HUES64 (cell line): ENCODE data around the gene IFNK.

ENCODE experiments used
- H3K27ac ChIP-seq: 2 replicates; pipeline ENCODE4 v1.7.0; 2013; ENCODE audit warnings: low read depth, low read length, inconsistent platforms
- H3K27me3 ChIP-seq: 2 replicates; pipeline ENCODE4 v1.6.1; 2013; ENCODE audit warnings: mild to moderate bottlenecking, low read length; ENCODE audit not compliant: insufficient read depth
- H3K36me3 ChIP-seq: 2 replicates; pipeline ENCODE4 v1.6.1; 2013; ENCODE audit warnings: mild to moderate bottlenecking, low read length; ENCODE audit not compliant: insufficient read depth
- H3K4me1 ChIP-seq: 2 replicates; pipeline ENCODE4 v1.6.1; 2013; ENCODE audit warnings: mild to moderate bottlenecking, low read length, moderate library complexity; ENCODE audit not compliant: insufficient read depth
- H3K4me3 ChIP-seq: 2 replicates; pipeline ENCODE4 v1.5.1; 2013; ENCODE audit warnings: mild to moderate bottlenecking, low read length, moderate library complexity
- H3K9ac ChIP-seq: 2 replicates; pipeline ENCODE4 v1.6.1; 2013; ENCODE audit warnings: mild to moderate bottlenecking, low read depth, low read length
- H3K9me3 ChIP-seq: 2 replicates; pipeline ENCODE4 v1.6.1; 2013; ENCODE audit warnings: low read depth, low read length; ENCODE audit not compliant: insufficient read depth
- WGBS: fragments of 150-250, 120-280 bp; methylation state at CpG from one replicate; pipeline ENCODE4 v1.1.7; 2013; ENCODE audit warnings: missing lambda C conversion rate; 5-methylcytosine and 5-hydroxymethylcytosine counted together

IFNK gene

DNA sequence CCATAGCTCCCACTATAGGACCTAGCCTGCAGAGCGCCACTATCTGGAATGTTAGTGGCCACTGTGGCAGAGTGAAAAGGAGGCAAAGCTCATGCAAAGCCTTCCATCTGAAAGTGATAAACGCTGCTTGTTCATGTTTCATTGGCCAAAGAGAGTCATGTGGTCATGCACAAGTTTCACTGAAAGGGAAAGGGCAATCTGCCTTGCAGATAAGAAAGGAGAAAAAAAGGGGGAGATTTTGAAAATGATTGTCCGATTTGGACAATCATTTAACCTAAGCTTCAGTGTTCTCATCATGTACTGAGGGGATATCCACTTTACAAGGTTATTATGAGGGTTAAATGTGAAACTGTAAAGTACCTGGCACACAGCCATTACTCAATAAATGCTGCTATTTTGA is 14.6 kb downstream of the IFNK start:
- H3K4me1 ChIP-seq, result peaks cover 10% of the 10 kb centered on the region; the same call in 1 of the 2 replicates
- H3K4me3 ChIP-seq, result no peak overlapping the region
- no peaks in the 10 kb centered on the region for H3K27me3 ChIP-seq
- 91% methylated on average over 3 of the region's 3 CpGs for WGBS
- H3K27ac ChIP-seq, result no peak overlapping the region
- peaks cover 9% of the 10 kb centered on the region for H3K36me3 ChIP-seq
- no peak overlapping the region for H3K9ac ChIP-seq
- no peaks in the 10 kb centered on the region for H3K9me3 ChIP-seq

DNA sequence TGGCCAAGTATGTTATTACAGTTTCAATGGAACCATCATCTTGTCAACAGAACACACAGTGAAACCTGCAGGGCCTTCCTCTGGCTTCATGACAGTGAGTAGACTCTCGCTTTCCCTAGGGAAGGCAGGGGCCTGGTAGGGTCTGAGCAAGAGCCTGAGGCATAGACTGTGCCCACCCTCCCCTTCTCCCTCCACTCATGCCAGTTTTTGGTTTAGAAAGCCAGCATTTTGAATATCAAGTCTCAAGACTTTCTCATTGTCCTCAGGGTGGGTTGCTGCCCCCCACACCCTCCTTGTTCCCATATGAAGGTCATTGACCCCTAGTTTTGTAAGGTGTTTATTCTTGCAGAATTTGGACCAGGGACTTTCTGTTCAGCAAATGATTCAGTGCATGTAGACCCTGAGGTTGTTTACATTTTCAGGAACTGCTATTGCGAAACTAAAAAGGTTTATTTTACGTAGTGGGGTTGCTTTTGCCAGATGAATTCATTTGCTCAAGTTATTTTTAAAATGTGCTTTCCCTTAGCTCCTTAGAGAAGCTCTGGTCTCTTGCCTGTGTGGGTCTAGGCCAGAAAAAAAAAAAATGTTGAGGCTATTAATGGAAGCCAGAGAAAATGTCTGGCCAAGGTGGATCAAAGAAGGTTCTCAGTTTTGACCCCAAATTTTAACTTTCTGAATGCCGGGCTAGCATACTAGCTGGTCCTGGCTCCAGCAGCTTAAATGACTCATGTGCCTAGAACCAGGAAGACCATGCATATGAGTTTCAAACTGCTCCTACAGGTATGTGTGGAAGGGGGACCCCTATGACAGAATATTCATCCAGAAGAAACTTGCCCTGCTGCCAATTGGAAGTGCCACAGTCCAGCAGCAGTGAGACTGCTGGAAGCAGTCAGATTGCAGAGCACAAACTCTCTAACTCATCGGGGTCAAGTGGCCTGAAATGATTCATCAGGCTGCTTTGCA is 15.7 kb downstream of the IFNK start:
- Histone ChIP-seq H3K4me3 (no peak overlapping the region), H3K27ac (no peak overlapping the region), H3K36me3 (peaks cover 18% of the 10 kb centered on the region), H3K9ac (no peak overlapping the region), H3K9me3 (no peaks in the 10 kb centered on the region), H3K27me3 (no peaks in the 10 kb centered on the region), H3K4me1 (peaks cover 10% of the 10 kb centered on the region; the same call in 1 of the 2 replicates)
- WGBS, result 97% methylated on average over 5 of the region's 5 CpGs

DNA sequence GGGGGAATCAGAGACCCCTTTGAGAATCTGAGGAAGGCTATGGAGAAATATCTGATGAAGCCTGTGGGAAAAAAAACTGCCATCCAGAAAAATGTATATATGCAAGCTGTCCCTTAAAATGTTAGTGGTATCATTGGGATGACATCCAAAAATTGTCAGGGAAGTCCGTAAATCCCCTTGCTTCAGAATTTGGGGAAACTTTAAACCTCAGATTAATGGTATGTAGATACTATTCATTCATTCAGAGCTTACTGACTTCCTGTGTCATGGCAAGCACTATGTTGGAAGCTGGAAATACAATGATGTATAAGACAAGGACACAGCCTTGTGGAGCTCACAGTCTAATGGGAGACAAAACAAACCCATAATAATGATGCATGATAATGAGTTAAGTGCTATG is 16.4 kb downstream of the IFNK start:
- H3K4me3 ChIP-seq, result no peak overlapping the region
- peaks cover 10% of the 10 kb centered on the region; the same call in 1 of the 2 replicates for H3K4me1 ChIP-seq
- no peaks in the 10 kb centered on the region for H3K27me3 ChIP-seq
- WGBS, result 100% methylated on average over 1 of the region's 1 CpG
- no peak overlapping the region for H3K9ac ChIP-seq
- peaks cover 26% of the 10 kb centered on the region for H3K36me3 ChIP-seq
- H3K9me3 ChIP-seq, result no peaks in the 10 kb centered on the region
- H3K27ac ChIP-seq, result no peak overlapping the region

DNA sequence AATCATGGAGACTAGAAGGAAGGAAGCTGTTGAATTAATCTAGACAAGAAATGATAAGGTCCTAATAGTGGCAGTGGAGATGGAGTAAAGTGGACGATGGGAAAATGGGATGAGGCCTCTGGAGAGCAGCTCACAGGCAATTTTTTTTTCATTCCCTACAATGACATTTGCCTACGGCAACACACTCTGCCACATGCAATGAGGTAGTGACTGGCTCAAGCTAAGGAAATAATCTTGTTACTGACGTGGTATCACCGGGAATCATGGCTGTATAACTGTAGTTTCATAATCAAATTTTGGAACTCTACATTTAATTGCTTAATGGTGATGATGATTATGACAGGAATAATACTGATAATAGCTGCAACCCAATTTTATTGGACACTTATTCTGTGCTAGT is 17.6 kb downstream of the IFNK start:
- Histone ChIP-seq H3K36me3 (peaks cover 36% of the 10 kb centered on the region), H3K4me1 (0 out of 2 replicates have a peak, but pooled peaks cover 5% of the 10 kb centered on the region), H3K4me3 (no peak overlapping the region), H3K27me3 (no peaks in the 10 kb centered on the region), H3K27ac (no peak overlapping the region), H3K9ac (no peak overlapping the region), H3K9me3 (no peaks in the 10 kb centered on the region)
- WGBS, result 90% methylated on average over 4 of the region's 4 CpGs

DNA sequence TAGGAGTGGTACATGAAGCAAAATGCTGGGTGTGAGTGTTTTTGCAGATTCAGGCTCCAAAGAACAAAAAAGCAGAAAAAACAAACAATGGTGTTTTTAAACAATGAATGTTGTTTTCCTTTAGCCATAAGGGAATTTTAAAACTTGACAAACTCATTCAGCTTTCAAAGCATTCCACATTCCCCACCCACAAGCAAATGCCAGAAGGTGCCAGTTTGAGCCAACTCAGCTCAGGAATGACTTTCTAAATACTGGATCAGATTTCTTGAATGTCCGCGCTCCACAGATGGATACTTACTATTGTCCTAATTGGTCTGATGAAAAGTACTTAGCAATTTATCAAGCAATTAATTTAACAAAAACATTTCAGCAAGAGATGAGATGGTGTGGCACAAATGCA is 18.4 kb downstream of the IFNK start:
- Histone ChIP-seq H3K27me3 (no peaks in the 10 kb centered on the region), H3K36me3 (peaks cover 44% of the 10 kb centered on the region), H3K9me3 (no peaks in the 10 kb centered on the region), H3K4me1 (0 out of 2 replicates have a peak, but pooled peaks cover 2% of the 10 kb centered on the region), H3K9ac (no peak overlapping the region), H3K4me3 (no peak overlapping the region), H3K27ac (no peak overlapping the region)
- 100% methylated on average over 2 of the region's 2 CpGs for WGBS

DNA sequence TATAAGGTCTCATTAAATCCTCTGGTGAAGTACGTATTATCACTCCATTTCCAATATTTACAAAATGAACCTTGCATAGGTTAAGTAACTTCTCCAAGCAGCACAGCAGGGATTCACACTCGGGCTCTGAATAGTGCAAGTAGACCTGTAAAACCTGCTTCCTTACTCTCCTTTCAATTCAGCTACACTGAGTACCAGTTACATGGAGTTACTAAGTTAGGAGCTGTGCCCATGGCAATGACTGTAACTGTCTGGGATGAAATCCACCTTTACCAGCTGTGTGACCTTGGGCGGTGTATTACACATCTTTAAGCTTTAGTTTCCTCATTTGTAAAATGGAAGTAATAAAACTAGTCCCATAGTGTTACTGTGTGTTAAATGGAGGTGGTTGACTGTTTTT is 21.4 kb downstream of the IFNK start:
- Histone ChIP-seq H3K36me3 (peaks cover 67% of the 10 kb centered on the region), H3K4me3 (no peak overlapping the region), H3K9ac (no peak overlapping the region), H3K9me3 (no peaks in the 10 kb centered on the region), H3K27ac (no peak overlapping the region), H3K27me3 (no peaks in the 10 kb centered on the region), H3K4me1 (0 out of 2 replicates have a peak, but pooled peaks cover 2% of the 10 kb centered on the region)
- WGBS, result 87% methylated on average over 3 of the region's 3 CpGs

DNA sequence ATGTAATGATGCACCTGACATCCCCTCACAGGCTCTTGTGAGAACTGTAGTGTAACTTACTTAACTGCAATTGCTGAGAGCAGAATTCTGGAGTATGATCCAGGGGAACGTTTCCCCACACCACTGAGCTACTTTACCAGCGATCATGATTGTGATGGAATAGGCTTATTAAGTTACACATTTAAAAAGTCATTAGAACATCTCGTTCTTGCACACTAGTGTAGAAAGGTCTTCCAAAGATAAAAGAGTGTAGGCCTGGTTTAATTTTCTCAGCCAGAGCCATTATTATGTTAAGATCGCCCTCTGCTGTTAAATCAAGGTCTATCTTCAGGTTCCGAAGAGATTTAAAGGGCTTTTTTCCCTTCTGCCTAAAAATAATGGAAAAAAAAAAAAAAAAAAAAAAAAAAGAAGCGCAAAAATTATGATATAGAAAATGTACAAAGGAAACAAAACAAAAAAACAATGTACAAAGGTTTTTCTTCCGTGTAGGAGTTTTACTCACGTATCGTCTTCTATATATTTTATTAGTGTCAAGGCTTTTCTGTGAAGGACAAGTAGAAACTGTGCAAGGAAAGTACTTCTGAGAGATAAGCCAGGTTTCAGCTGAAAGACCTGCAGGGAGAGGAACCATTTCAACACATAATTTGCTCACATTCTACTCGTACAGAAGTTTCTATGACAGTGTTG is 24.1 kb downstream of the IFNK start:
- Histone ChIP-seq H3K9ac (no peak overlapping the region), H3K9me3 (no peaks in the 10 kb centered on the region), H3K4me3 (no peak overlapping the region), H3K27ac (no peak overlapping the region), H3K27me3 (no peaks in the 10 kb centered on the region), H3K4me1 (0 out of 2 replicates have a peak, but pooled peaks cover 2% of the 10 kb centered on the region), H3K36me3 (peaks cover 89% of the 10 kb centered on the region)
- WGBS, result 72% methylated on average over 8 of the region's 10 CpGs

DNA sequence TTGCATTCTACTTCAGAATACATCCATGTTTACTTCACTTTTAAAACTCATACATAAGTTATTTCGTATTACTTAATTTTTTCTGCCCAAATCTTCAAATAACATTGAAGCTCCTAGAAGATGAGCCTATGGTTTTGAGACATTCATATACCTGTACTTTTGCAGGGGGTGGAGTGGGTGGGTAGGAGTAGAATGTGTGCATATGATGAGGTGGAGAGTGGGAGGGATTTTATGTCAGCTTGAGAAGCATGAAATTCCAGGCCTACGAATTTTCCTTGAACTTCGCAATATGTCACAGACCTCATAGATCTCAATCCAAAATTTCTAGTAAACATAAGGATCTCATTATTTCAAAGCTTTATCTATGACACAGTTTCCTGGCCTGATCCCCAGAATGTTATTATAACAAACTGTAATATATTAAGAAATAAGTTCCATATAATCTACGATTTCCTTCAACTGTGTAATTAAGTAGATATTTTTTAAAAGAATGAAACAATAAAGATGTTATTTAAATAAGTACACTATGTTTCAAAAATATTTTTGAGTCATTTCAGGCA is 25.2 kb downstream of the IFNK start:
- Histone ChIP-seq H3K36me3 (peaks cover 91% of the 10 kb centered on the region), H3K9ac (no peak overlapping the region), H3K27ac (no peak overlapping the region), H3K4me1 (0 out of 2 replicates have a peak, but pooled peaks cover 2% of the 10 kb centered on the region), H3K27me3 (no peaks in the 10 kb centered on the region), H3K9me3 (no peaks in the 10 kb centered on the region), H3K4me3 (no peak overlapping the region)
- WGBS, result 96% methylated on average over 3 of the region's 4 CpGs

DNA sequence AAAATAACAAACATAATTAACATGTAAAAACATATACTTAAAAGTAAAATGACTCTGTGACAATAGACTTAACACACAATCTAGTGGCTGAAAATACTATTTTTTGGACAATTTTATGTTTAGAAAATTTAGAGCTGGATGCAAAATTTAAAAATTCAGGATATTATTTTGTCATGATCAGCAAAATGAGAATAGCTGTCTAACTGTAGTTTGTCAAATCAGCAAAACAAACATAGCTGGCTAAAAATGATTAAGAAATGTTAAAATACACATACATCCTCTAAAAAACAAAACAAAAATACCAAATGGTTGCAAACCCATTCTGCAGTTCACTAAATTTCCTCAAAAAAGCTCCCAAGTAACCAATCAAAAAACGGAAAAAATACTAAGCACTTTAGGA is 30.6 kb downstream of the IFNK start:
- Histone ChIP-seq H3K27ac (no peak overlapping the region), H3K4me1 (no peaks in the 10 kb centered on the region), H3K9ac (no peak overlapping the region), H3K27me3 (no peaks in the 10 kb centered on the region), H3K9me3 (no peaks in the 10 kb centered on the region), H3K36me3 (peaks cover 97% of the 10 kb centered on the region), H3K4me3 (no peak overlapping the region)
- WGBS, result 95% methylated on average over 1 of the region's 1 CpG

DNA sequence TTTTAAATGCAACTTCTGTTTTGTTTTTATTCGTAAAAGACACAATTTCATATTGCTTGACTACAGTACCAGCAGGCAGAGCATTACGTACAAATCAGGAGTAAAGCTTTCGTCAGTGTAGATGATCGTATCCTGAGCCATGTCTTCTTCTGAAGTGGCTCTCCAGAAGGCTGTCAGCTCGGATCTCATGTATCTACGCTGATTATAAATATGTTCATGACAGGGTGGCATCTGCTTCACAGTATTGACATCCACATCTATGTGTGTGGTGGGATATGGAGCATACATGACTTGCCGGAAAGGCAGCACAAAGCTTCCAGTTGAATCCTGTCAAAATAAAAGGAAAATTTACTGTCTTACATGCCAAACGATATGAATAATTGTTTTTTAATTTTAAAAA is 32.4 kb downstream of the IFNK start:
- H3K4me3 ChIP-seq, result no peak overlapping the region
- no peak overlapping the region for H3K27ac ChIP-seq
- H3K4me1 ChIP-seq, result no peaks in the 10 kb centered on the region
- H3K9ac ChIP-seq, result no peak overlapping the region
- peaks cover 99% of the 10 kb centered on the region for H3K36me3 ChIP-seq
- H3K27me3 ChIP-seq, result no peaks in the 10 kb centered on the region
- WGBS, result 95% methylated on average over 8 of the region's 8 CpGs
- no peaks in the 10 kb centered on the region for H3K9me3 ChIP-seq

DNA sequence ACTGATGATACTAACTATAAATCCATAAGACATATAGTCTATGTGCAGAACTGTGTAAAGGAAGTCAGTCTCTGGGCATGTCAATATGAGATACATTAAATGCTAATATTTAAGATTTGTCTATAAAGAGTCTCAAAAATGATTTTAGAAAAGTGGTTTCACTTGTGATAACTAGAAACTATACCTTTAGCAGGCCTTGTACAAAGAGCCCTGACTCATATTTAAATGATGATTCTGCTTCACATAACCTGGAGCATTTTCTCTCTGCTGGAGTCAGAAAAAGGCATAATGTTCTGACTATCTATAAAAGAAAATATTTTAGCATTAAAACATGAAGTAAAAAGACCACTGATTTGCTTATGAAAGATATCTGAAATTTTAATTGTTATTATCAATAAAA is 34.2 kb downstream of the IFNK start:
- no peaks in the 10 kb centered on the region for H3K4me1 ChIP-seq
- no peak overlapping the region for H3K4me3 ChIP-seq
- no peak overlapping the region for H3K9ac ChIP-seq
- H3K36me3 ChIP-seq, result peaks cover 99% of the 10 kb centered on the region
- H3K27me3 ChIP-seq, result no peaks in the 10 kb centered on the region
- no peak overlapping the region for H3K27ac ChIP-seq
- H3K9me3 ChIP-seq, result no peaks in the 10 kb centered on the region
